HFF-Myc (cell line): ENCODE measurements around the gene ARHGEF4.

Source experiments
- DNase-seq: peaks from one replicate; pipeline ENCODE4 v3.0.0-alpha.2; 2011; ENCODE audit warnings: low read depth; ENCODE audit errors: extremely low read depth
- H3K4me3 ChIP-seq: replicated peaks from 2 replicates; pipeline ENCODE4 v1.5.1; 2011; ENCODE audit warnings: low read depth, mild to moderate bottlenecking, control low read depth, low read length
- CTCF ChIP-seq: IDR thresholded peaks from 2 replicates; pipeline ENCODE4 v1.5.1; 2012; ENCODE audit warnings: mild to moderate bottlenecking, low read depth, low read length, control low read depth; ENCODE audit errors: missing control alignments

The ARHGEF4 gene

DNA sequence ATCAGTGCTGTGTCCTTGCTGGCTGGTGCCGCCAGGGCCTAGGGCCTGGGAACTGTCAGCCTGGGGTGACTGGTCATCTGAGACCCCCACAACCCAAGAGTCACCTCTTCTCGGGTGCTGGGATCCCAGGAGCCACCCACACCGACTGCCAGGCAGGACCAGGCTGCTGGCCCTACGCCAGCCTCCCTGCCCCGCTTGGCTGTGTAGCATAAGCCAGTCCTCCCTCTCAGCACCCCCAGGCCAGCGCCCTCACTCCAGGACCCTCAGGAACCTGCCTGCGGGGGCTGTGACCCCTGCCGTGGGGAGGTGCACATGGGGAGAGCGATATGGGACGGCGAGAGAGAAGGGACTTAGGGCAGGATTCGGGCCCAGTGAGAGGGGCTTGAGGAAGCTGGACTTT lies 9.5 kb downstream of the ARHGEF4 start:
- no peak overlapping the region for H3K4me3 ChIP-seq
- DNase-seq, result no peak
- TF ChIP-seq CTCF, result no peak

DNA sequence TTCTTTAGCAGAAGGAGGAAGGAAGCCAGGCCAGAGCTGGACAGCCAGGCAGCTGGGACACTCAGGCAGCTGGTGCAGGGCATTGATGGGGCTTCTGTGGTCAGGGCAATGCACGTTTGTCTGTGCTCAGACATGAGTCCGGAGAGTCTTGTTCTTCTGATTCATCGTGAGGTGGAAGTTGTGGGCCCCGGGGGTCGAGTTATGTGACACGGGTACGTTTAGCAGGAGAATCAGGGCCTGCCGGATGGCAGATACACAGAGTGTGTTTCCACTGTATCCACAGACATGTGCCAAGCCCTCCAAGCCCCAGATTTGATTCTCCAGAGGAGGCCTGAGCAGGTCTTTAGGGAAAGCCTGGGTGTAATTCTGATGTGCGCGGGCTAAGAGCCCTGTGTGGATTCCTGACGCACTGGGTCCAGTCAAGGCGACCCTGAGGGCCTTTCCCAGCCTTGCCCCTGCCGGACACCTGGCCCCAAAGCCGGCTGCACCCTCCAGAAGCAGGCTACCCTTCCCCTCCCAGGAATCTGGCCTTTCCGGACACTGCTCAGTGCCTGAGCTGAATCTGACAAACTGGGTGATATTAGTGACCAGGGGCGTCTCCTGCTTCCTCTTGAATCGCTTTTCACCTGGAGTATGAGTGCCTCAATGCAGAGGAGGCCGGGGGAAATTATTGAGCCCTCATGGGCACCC lies 10.1 kb downstream of the ARHGEF4 start:
- no peak for DNase-seq
- no peak for TF ChIP-seq CTCF

GRCh38 chr2:130847776-130848525 lies 11.2 kb downstream of the ARHGEF4 start:
- TF ChIP-seq CTCF, result no peak
- H3K4me3 ChIP-seq, result no peak overlapping the region
- DNase-seq, result no peak

More for the DNA sequence above, 10.1 kb downstream of the ARHGEF4 start:
- no peak overlapping the region for H3K4me3 ChIP-seq

DNA sequence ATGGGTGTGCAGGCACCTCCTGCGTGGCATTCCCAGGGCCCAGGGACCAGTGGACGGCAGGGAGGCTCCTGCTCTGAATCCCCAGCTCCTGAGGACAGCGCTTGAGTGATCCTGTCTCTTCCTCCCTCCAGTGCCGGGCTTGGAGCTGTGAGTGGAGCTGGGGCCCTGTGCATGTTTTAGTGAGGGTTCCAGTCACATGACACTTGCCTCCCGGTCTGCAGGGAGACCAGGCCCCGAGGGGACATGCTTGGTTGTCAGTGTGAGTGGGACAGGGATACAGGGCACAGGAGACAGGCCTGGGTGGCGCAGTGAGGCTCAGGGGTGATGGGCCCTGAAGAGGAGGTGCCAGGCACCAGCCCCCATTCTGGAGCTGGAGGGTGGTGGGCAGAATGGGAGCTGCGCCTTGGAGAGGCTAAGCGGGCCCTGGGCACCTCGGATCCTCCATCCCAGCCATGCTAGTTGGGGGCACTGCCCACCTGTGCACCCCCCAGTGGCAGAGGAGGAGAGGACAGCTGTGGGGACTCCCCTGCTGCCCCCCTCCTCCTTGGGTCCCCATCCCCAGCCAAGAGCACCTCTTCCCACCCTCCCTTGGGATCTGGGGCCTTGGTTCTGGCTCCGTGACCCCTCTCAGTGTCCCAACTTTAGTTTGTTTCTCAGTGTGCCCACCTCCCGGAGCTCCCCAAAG lies 12.0 kb downstream of the ARHGEF4 start:
- no peak for DNase-seq
- H3K4me3 ChIP-seq, result no peak overlapping the region
- TF ChIP-seq CTCF, result no peak

GRCh38 chr2:130849896-130850787 lies 13.4 kb downstream of the ARHGEF4 start:
- no peak overlapping the region for H3K4me3 ChIP-seq
- no peak for DNase-seq
- no peak for TF ChIP-seq CTCF
